Measurements from ENCODE around the gene REXO4.

GRCh38 chr9:133380734-133381133 is 37.1 kb downstream of the REXO4 start:
- TF ChIP-seq, protein P1, sequence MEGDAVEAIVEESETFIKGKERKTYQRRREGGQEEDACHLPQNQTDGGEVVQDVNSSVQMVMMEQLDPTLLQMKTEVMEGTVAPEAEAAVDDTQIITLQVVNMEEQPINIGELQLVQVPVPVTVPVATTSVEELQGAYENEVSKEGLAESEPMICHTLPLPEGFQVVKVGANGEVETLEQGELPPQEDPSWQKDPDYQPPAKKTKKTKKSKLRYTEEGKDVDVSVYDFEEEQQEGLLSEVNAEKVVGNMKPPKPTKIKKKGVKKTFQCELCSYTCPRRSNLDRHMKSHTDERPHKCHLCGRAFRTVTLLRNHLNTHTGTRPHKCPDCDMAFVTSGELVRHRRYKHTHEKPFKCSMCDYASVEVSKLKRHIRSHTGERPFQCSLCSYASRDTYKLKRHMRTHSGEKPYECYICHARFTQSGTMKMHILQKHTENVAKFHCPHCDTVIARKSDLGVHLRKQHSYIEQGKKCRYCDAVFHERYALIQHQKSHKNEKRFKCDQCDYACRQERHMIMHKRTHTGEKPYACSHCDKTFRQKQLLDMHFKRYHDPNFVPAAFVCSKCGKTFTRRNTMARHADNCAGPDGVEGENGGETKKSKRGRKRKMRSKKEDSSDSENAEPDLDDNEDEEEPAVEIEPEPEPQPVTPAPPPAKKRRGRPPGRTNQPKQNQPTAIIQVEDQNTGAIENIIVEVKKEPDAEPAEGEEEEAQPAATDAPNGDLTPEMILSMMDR (conservative IDR thresholded peaks at IDR 0.05 in 1 of 2, IDR thresholded peaks at IDR 0.05 in 1 of 2; ENCODE audit: low read depth in 1 of 2, low read length in 2 of 2) = no peak
- TF ChIP-seq EZH2 (IDR thresholded peaks at IDR 0.05; ENCODE audit: low read length, missing control alignments) = no peak
